ENCODE results near the gene NSL1.
A peak's percentile ranks its signal among the peaks of the same experiment; 100 is the strongest.

NSL1 gene

GRCh38 chr1:212700223-212700891 lies 91.2 kb downstream of the NSL1 start:
- DNase-seq (ENCODE audit: low spot score) = peak; percentile 77
- no peak for TF ChIP-seq CTCF (IDR thresholded peaks at IDR 0.05; ENCODE audit: extremely low read depth, missing control alignments)

DNA sequence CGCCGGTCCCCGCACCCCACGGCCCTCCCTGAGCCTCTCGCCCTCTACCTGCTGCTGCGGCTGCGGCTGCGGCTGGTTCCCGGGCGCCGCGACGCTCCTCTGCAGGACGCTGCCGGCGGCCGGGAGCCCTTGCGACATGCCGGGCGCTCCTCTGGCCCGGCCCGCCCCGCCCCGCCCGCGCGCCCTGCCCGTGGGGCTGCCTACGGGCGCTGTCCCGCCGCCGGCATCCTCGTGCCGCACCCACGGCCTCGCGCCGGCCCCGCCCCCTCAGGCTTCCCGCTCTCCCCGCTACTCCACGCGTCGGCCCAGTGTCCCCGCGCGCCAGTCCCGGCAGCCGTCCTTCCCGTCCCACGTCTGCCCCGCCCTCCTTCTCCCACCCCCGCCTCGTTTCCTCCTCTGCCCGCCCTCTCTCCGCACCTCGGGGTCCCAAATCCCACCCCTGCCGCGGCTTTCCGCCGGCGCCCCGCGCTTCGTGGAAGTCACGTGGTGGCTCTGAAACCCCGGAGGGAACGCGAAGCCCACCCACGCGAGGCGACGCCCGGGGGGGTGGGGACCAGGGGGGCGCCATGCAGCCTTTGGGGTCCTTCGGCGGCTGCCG lies 91.9 kb downstream of the NSL1 start, which contains the start of gene BATF3:
TSS of gene BATF3 (minus strand) at position 216 of the 598 bp plus-strand sequence. CDS start at position 138, 78 bp downstream.
- TF ChIP-seq CTCF (IDR thresholded peaks at IDR 0.05; ENCODE audit: extremely low read depth, missing control alignments) = no peak
- DNase-seq (ENCODE audit: low spot score) = peak; percentile 62

DNA sequence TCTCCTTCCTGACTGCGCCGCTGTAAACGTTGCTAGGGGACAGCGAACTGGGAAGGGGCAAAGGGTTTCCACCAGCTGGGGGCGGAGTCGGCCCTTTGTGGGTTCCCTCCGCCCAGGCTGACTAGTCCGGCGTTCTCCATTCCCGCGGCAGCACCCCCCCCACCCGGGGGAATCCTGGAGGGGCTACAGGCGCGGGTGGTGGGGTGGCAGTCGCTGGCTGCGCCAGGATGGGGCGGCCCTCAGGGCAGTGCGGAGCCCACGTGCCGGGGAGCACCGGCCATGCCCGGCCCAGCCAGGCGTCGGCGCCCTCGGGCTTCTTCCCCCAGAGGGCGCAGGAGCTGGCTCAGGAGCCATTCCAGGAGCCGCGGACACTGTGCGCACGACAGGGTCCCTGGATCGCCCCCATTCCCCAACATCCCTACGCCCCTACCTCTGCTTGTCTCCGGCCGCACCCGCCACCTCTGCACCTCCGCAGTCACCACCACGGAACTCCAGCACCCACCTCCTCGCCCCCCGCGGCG lies 92.4 kb downstream of the NSL1 start:
- DNase-seq (ENCODE audit: low spot score) = peak; percentile 82
- TF ChIP-seq CTCF (IDR thresholded peaks at IDR 0.05; ENCODE audit: extremely low read depth, missing control alignments) = peak; percentile 85

GRCh38 chr1:212698467-212699103 lies 93.0 kb downstream of the NSL1 start:
- peak; percentile 17 for TF ChIP-seq CTCF (IDR thresholded peaks at IDR 0.05; ENCODE audit: extremely low read depth, missing control alignments)
- no peak for DNase-seq (ENCODE audit: low spot score)

DNA sequence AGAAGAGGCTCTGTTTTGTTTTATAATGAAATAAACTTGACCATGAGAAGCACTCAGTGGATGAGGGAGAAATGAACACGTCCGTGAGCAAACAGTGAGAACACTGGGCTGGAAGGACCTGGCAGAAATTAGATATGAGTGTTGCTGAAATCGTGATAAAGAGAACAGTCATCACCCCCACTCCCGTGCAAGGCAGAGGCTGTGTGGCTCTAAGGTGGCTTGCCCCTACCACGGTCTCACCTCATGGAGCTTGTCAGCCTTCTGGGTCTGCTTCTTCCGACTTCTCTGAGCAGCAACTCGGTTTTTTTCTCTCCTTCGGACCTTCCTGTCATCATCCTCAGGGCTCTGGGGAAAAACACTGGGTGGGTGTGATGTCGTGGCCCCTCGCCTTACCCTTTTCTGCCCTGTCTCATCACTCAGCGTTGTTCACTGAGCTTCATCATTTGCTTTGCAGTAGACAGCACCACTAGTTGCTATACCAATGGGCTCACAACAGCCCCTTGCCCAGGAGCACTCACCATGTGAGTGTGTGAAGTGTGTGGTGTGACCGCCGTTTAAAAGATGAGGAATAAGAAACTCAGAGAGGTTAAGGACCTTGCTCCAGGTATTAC lies 94.8 kb downstream of the NSL1 start:
- no peak for DNase-seq (ENCODE audit: low spot score)
- no peak for TF ChIP-seq CTCF (IDR thresholded peaks at IDR 0.05; ENCODE audit: extremely low read depth, missing control alignments)

DNA sequence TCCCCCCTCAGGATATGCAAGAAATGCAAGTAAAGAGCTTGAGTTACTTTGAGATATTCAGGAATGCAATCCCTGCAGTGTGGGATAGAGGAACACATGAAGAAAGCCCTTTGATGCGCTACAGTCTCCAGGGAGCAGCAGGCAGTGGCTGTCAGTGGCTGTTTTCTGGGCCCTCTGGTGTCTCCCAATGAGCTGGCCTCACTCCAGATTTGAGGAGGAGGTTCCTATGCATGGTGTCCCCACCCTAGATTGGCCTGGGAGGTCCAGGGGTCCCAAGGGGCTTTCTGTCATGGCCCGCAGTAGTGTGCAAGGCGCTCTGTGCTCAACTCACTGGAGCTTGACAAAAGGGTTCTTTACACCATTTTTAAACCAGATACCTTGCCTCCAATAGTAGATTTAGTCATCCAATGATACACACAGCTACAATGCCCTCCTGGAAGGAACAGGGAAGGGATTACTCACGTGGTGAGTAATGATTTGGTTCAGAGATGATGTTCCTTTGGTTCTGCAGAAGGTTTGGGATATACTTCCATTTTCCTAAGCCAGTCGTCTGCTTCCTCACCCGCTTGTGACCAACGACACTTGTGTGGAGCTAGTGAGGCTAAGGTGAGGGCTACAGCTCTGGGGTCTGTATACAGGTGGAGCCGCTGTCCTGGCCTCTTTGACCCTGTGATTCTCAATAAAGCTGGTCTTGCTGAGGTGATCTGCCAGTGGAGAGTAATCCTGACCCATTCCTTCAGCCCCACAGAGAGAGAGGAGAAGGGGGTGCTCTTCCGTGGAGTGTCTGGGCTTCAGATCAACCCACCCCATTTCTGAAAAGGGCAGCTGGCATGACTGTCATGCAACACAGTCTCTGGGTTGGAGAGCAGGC lies 98.6 kb downstream of the NSL1 start:
- TF ChIP-seq CTCF (IDR thresholded peaks at IDR 0.05; ENCODE audit: extremely low read depth, missing control alignments) = no peak
- no peak for DNase-seq (ENCODE audit: low spot score)

Data from GM20000 (cell line).